Measurements from ENCODE around the gene CDO1. TPM values are rescaled to one million over a fixed set of nuclear protein-coding genes. Genes with fewer than 3 reads are reported as not detected.

CDO1 gene
- total RNA-seq, 1 donor from 2014 or later = 21.9 TPM

GRCh38 chr5:115758356-115758755 lies 58.1 kb downstream of the CDO1 start:
- H3K4me1 Mint-ChIP-seq = no peaks in the 10 kb centered on the region
- no peak overlapping the region for H3K27ac ChIP-seq
- no peaks in the 10 kb centered on the region for H3K36me3 ChIP-seq
- no peaks in the 10 kb centered on the region for H3K9me3 ChIP-seq (ENCODE audit: low read depth)
- TF ChIP-seq CTCF (IDR thresholded peaks at IDR 0.05) = no peak
- TF ChIP-seq EZH2phosphoT487 (IDR thresholded peaks at IDR 0.05) = no peak
- TF ChIP-seq EZH2 (IDR thresholded peaks at IDR 0.05) = no peak
- no peaks in the 10 kb centered on the region for H3K79me2 ChIP-seq (ENCODE audit: low read depth)
- peaks cover 8% of the 10 kb centered on the region for H3K9me3 Mint-ChIP-seq
- H3K9ac ChIP-seq = no peak overlapping the region
- no peak overlapping the region for H3K4me2 ChIP-seq
- no peak overlapping the region for H3K4me3 ChIP-seq
- no peak overlapping the region for H2AFZ ChIP-seq (replicated peaks)
- peaks cover 4% of the 10 kb centered on the region for H3K27me3 Mint-ChIP-seq (ENCODE audit: insufficient read depth, low read depth)
- no peak overlapping the region for H3K27ac Mint-ChIP-seq
- H3K27me3 ChIP-seq = no peaks in the 10 kb centered on the region
- peaks cover 1% of the 10 kb centered on the region for H3K36me3 Mint-ChIP-seq
- DNase-seq (ENCODE audit: low spot score) = no peak
- no peaks in the 10 kb centered on the region for H3K4me1 ChIP-seq
- no peak overlapping the region for H3K4me3 Mint-ChIP-seq
- H3F3A ChIP-seq (ENCODE audit: low read depth) = no peaks in the 10 kb centered on the region
- H4K20me1 ChIP-seq (ENCODE audit: low read depth) = no peaks in the 10 kb centered on the region

GRCh38 chr5:115755675-115756074 lies 60.8 kb downstream of the CDO1 start:
- DNase-seq (ENCODE audit: low spot score) = no peak
- H3K9me3 ChIP-seq (ENCODE audit: low read depth) = no peaks in the 10 kb centered on the region
- no peak overlapping the region for H3K4me3 ChIP-seq
- peaks cover 2% of the 10 kb centered on the region for H3K4me1 ChIP-seq
- no peaks in the 10 kb centered on the region for H4K20me1 ChIP-seq (ENCODE audit: low read depth)
- Mint-ChIP-seq H3K4me3 (no peak overlapping the region), H3K36me3 (no peaks in the 10 kb centered on the region), H3K9me3 (no peaks in the 10 kb centered on the region), H3K27ac (no peak overlapping the region), H3K4me1 (peaks cover 4% of the 10 kb centered on the region), H3K27me3 (ENCODE audit: insufficient read depth, low read depth) (peaks cover 6% of the 10 kb centered on the region)
- TF ChIP-seq EZH2phosphoT487 (IDR thresholded peaks at IDR 0.05) = no peak
- no peak for TF ChIP-seq EZH2 (IDR thresholded peaks at IDR 0.05)
- TF ChIP-seq CTCF (IDR thresholded peaks at IDR 0.05) = no peak
- H3K27ac ChIP-seq = no peak overlapping the region
- H3K9ac ChIP-seq = no peak overlapping the region
- H3K79me2 ChIP-seq (ENCODE audit: low read depth) = no peaks in the 10 kb centered on the region
- no peaks in the 10 kb centered on the region for H3K27me3 ChIP-seq
- no peaks in the 10 kb centered on the region for H3K36me3 ChIP-seq
- no peak overlapping the region for H2AFZ ChIP-seq (replicated peaks)
- H3F3A ChIP-seq (ENCODE audit: low read depth) = no peaks in the 10 kb centered on the region
- no peak overlapping the region for H3K4me2 ChIP-seq

Small RNAs within 50 kb of the gene (small RNA-seq; reads per million reads assigned to genes)
- not detected for gene RNU2-49P

Other genes starting within 250 kb of the CDO1 start
- gene TICAM2, start 214.2 kb downstream of the CDO1 start, total RNA-seq (ENCODE audit: low replicate concordance) = 0.03 TPM in 1 of 2 replicates, not detected in the other
- 72.4 and 112 TPM in 2 replicates for gene TMED7, start 190.6 kb downstream of the CDO1 start, total RNA-seq (ENCODE audit: low replicate concordance)
- gene ATG12, start 24.9 kb upstream of the CDO1 start, total RNA-seq (ENCODE audit: low replicate concordance) = 50.4 and 122 TPM in 2 replicates
- 139 and 157 TPM in 2 replicates for gene AP3S1, start 25.3 kb upstream of the CDO1 start, total RNA-seq (ENCODE audit: low replicate concordance)
- 0.41 and 0.53 TPM in 2 replicates for gene LVRN, start 145.8 kb upstream of the CDO1 start, total RNA-seq (ENCODE audit: low replicate concordance)
- not detected in 2 replicates for gene ARL14EPL, start 215.8 kb upstream of the CDO1 start, total RNA-seq (ENCODE audit: low replicate concordance)